Measurements from ENCODE around the gene TMED9.
"Not testable (repeated sequence)": the region's sequence is repeated elsewhere in the genome, so short reads cannot be mapped to it uniquely, and the experiment has no call there.

The TMED9 gene

GRCh38 chr5:177555228-177555627 lies 36.8 kb upstream of the TMED9 start:
- Histone ChIP-seq H3K36me3 (ENCODE audit: control insufficient read depth, insufficient read depth, low read length) (no peaks in the 10 kb centered on the region), H3K4me3 (ENCODE audit: low read depth, low read length) (no peak overlapping the region), H3K9me3 (ENCODE audit: control insufficient read depth, insufficient read depth, low read length) (no peaks in the 10 kb centered on the region), H3K27me3 (ENCODE audit: control insufficient read depth, insufficient read depth, low read length) (no peaks in the 10 kb centered on the region), H3K4me1 (ENCODE audit: control insufficient read depth, insufficient read depth, low read length) (peaks cover 7% of the 10 kb centered on the region), H3K9ac (ENCODE audit: low read depth, low read length) (no peak overlapping the region)

- Histone ChIP-seq H3K9ac (ENCODE audit: low read depth, low read length) (no peak overlapping the region), H3K27me3 (ENCODE audit: control insufficient read depth, insufficient read depth, low read length) (no peaks in the 10 kb centered on the region), H3K4me1 (ENCODE audit: control insufficient read depth, insufficient read depth, low read length) (peaks cover 7% of the 10 kb centered on the region), H3K4me3 (ENCODE audit: low read depth, low read length) (no peak overlapping the region), H3K36me3 (ENCODE audit: control insufficient read depth, insufficient read depth, low read length) (no peaks in the 10 kb centered on the region), H3K9me3 (ENCODE audit: control insufficient read depth, insufficient read depth, low read length) (no peaks in the 10 kb centered on the region)
These were observed 36.3 kb upstream of the TMED9 start for GRCh38 chr5:177555665-177556064.

GRCh38 chr5:177557041-177557647 lies 34.9 kb upstream of the TMED9 start:
- Histone ChIP-seq H3K9me3 (ENCODE audit: control insufficient read depth, insufficient read depth, low read length) (no peaks in the 10 kb centered on the region), H3K4me3 (ENCODE audit: low read depth, low read length) (no peak overlapping the region), H3K9ac (ENCODE audit: low read depth, low read length) (no peak overlapping the region), H3K36me3 (ENCODE audit: control insufficient read depth, insufficient read depth, low read length) (no peaks in the 10 kb centered on the region), H3K27me3 (ENCODE audit: control insufficient read depth, insufficient read depth, low read length) (no peaks in the 10 kb centered on the region), H3K4me1 (ENCODE audit: control insufficient read depth, insufficient read depth, low read length) (peaks cover 7% of the 10 kb centered on the region)

GRCh38 chr5:177557796-177558195 lies 34.2 kb upstream of the TMED9 start:
- H3K4me3 ChIP-seq (ENCODE audit: low read depth, low read length): no peak overlapping the region
- no peaks in the 10 kb centered on the region for H3K27me3 ChIP-seq (ENCODE audit: control insufficient read depth, insufficient read depth, low read length)
- H3K4me1 ChIP-seq (ENCODE audit: control insufficient read depth, insufficient read depth, low read length): peaks cover 7% of the 10 kb centered on the region
- H3K9me3 ChIP-seq (ENCODE audit: control insufficient read depth, insufficient read depth, low read length): no peaks in the 10 kb centered on the region
- no peaks in the 10 kb centered on the region for H3K36me3 ChIP-seq (ENCODE audit: control insufficient read depth, insufficient read depth, low read length)
- H3K9ac ChIP-seq (ENCODE audit: low read depth, low read length): no peak overlapping the region

- H3K9me3 ChIP-seq (ENCODE audit: control insufficient read depth, insufficient read depth, low read length); H3K4me1 ChIP-seq (ENCODE audit: control insufficient read depth, insufficient read depth, low read length); H3K36me3 ChIP-seq (ENCODE audit: control insufficient read depth, insufficient read depth, low read length); H3K27me3 ChIP-seq (ENCODE audit: control insufficient read depth, insufficient read depth, low read length); H3K9ac ChIP-seq (ENCODE audit: low read depth, low read length); H3K4me3 ChIP-seq (ENCODE audit: low read depth, low read length): not testable (repeated sequence)
These were observed 32.5 kb upstream of the TMED9 start for GRCh38 chr5:177559446-177559941.

- Histone ChIP-seq H3K4me3 (ENCODE audit: low read depth, low read length) (no peak overlapping the region), H3K4me1 (ENCODE audit: control insufficient read depth, insufficient read depth, low read length) (no peaks in the 10 kb centered on the region), H3K36me3 (ENCODE audit: control insufficient read depth, insufficient read depth, low read length) (no peaks in the 10 kb centered on the region), H3K9me3 (ENCODE audit: control insufficient read depth, insufficient read depth, low read length) (no peaks in the 10 kb centered on the region), H3K9ac (ENCODE audit: low read depth, low read length) (no peak overlapping the region), H3K27me3 (ENCODE audit: control insufficient read depth, insufficient read depth, low read length) (no peaks in the 10 kb centered on the region)
These were observed 27.0 kb upstream of the TMED9 start for GRCh38 chr5:177565046-177565445.

- no peaks in the 10 kb centered on the region for H3K9me3 ChIP-seq (ENCODE audit: control insufficient read depth, insufficient read depth, low read length)
- H3K4me3 ChIP-seq (ENCODE audit: low read depth, low read length): no peak overlapping the region
- no peaks in the 10 kb centered on the region for H3K4me1 ChIP-seq (ENCODE audit: control insufficient read depth, insufficient read depth, low read length)
- no peaks in the 10 kb centered on the region for H3K27me3 ChIP-seq (ENCODE audit: control insufficient read depth, insufficient read depth, low read length)
- H3K36me3 ChIP-seq (ENCODE audit: control insufficient read depth, insufficient read depth, low read length): no peaks in the 10 kb centered on the region
- no peak overlapping the region for H3K9ac ChIP-seq (ENCODE audit: low read depth, low read length)
These were observed 23.7 kb upstream of the TMED9 start for GRCh38 chr5:177568326-177568725.

GRCh38 chr5:177569894-177570293 lies 22.1 kb upstream of the TMED9 start:
- Histone ChIP-seq H3K4me1 (ENCODE audit: control insufficient read depth, insufficient read depth, low read length) (peaks cover 1% of the 10 kb centered on the region), H3K9ac (ENCODE audit: low read depth, low read length) (no peak overlapping the region), H3K9me3 (ENCODE audit: control insufficient read depth, insufficient read depth, low read length) (no peaks in the 10 kb centered on the region), H3K36me3 (ENCODE audit: control insufficient read depth, insufficient read depth, low read length) (no peaks in the 10 kb centered on the region), H3K4me3 (ENCODE audit: low read depth, low read length) (no peak overlapping the region), H3K27me3 (ENCODE audit: control insufficient read depth, insufficient read depth, low read length) (no peaks in the 10 kb centered on the region)

GRCh38 chr5:177575488-177575887 lies 16.5 kb upstream of the TMED9 start:
- no peak overlapping the region for H3K4me3 ChIP-seq (ENCODE audit: low read depth, low read length)
- H3K36me3 ChIP-seq (ENCODE audit: control insufficient read depth, insufficient read depth, low read length): no peaks in the 10 kb centered on the region
- H3K9me3 ChIP-seq (ENCODE audit: control insufficient read depth, insufficient read depth, low read length): no peaks in the 10 kb centered on the region
- H3K27me3 ChIP-seq (ENCODE audit: control insufficient read depth, insufficient read depth, low read length): no peaks in the 10 kb centered on the region
- H3K9ac ChIP-seq (ENCODE audit: low read depth, low read length): no peak overlapping the region
- H3K4me1 ChIP-seq (ENCODE audit: control insufficient read depth, insufficient read depth, low read length): peaks cover 6% of the 10 kb centered on the region

- H3K9me3 ChIP-seq (ENCODE audit: control insufficient read depth, insufficient read depth, low read length): no peaks in the 10 kb centered on the region
- H3K4me1 ChIP-seq (ENCODE audit: control insufficient read depth, insufficient read depth, low read length): peaks cover 6% of the 10 kb centered on the region
- H3K36me3 ChIP-seq (ENCODE audit: control insufficient read depth, insufficient read depth, low read length): no peaks in the 10 kb centered on the region
These were observed 15.8 kb upstream of the TMED9 start for GRCh38 chr5:177576169-177576568.

GRCh38 chr5:177578316-177578715 lies 13.7 kb upstream of the TMED9 start:
- Histone ChIP-seq H3K9ac (ENCODE audit: low read depth, low read length) (no peak overlapping the region), H3K9me3 (ENCODE audit: control insufficient read depth, insufficient read depth, low read length) (no peaks in the 10 kb centered on the region), H3K4me3 (ENCODE audit: low read depth, low read length) (no peak overlapping the region), H3K4me1 (ENCODE audit: control insufficient read depth, insufficient read depth, low read length) (peaks cover 6% of the 10 kb centered on the region), H3K27me3 (ENCODE audit: control insufficient read depth, insufficient read depth, low read length) (no peaks in the 10 kb centered on the region), H3K36me3 (ENCODE audit: control insufficient read depth, insufficient read depth, low read length) (no peaks in the 10 kb centered on the region)

More at GRCh38 chr5:177576169-177576568, 15.8 kb upstream of the TMED9 start:
- Histone ChIP-seq H3K4me3 (ENCODE audit: low read depth, low read length) (no peak overlapping the region), H3K27me3 (ENCODE audit: control insufficient read depth, insufficient read depth, low read length) (no peaks in the 10 kb centered on the region), H3K9ac (ENCODE audit: low read depth, low read length) (no peak overlapping the region)

GRCh38 chr5:177588413-177588909 lies 3.5 kb upstream of the TMED9 start:
- Histone ChIP-seq H3K9ac (ENCODE audit: low read depth, low read length) (no peak overlapping the region), H3K4me1 (ENCODE audit: control insufficient read depth, insufficient read depth, low read length) (no peaks in the 10 kb centered on the region), H3K36me3 (ENCODE audit: control insufficient read depth, insufficient read depth, low read length) (peaks cover 1% of the 10 kb centered on the region), H3K27me3 (ENCODE audit: control insufficient read depth, insufficient read depth, low read length) (peaks cover 5% of the 10 kb centered on the region), H3K9me3 (ENCODE audit: control insufficient read depth, insufficient read depth, low read length) (no peaks in the 10 kb centered on the region), H3K4me3 (ENCODE audit: low read depth, low read length) (no peak overlapping the region)
